ENCODE results near the gene NAE1.

The NAE1 gene

GRCh38 chr16:66850115-66850815 is 19.5 kb upstream of the NAE1 start:
- no peak for ATAC-seq
- no peak for DNase-seq

- no peak for DNase-seq
These were observed 18.8 kb upstream of the NAE1 start for GRCh38 chr16:66849549-66849948.

GRCh38 chr16:66849021-66849420 is 18.2 kb upstream of the NAE1 start:
- DNase-seq (no peak), ATAC-seq (no peak)

More at GRCh38 chr16:66849549-66849948, 18.8 kb upstream of the NAE1 start:
- ATAC-seq: no peak

- no peak for DNase-seq
- no peak for ATAC-seq
These were observed 17.4 kb upstream of the NAE1 start for GRCh38 chr16:66848172-66848571.

GRCh38 chr16:66847533-66848067 is 16.8 kb upstream of the NAE1 start:
- ATAC-seq: no peak

DNA sequence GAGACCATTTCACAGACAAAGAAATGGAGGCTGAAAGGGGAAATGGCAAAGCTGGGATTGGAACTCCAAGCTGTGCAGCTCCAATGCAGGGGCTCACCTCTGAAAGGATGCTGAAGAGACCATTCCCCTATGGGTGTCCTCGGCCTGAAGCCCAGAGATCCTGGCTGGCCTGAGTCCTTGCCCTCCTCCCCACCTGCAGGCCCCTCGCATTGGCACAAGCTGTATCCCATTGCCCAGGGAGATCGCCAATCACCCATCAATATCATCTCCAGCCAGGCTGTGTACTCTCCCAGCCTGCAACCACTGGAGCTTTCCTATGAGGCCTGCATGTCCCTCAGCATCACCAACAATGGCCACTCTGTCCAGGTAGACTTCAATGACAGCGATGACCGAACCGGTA is 16.1 kb upstream of the NAE1 start:
- ATAC-seq (no peak), DNase-seq (no peak)

More at GRCh38 chr16:66847533-66848067, 16.8 kb upstream of the NAE1 start:
- no peak for DNase-seq

- DNase-seq (no peak), ATAC-seq (no peak)
These were observed 15.5 kb upstream of the NAE1 start for GRCh38 chr16:66846266-66846665.

- no peak for ATAC-seq
- no peak for DNase-seq
These were observed 15.0 kb upstream of the NAE1 start for GRCh38 chr16:66845791-66846221.

- no peak for DNase-seq
- ATAC-seq: no peak
These were observed 14.3 kb upstream of the NAE1 start for GRCh38 chr16:66845080-66845410.

GRCh38 chr16:66844342-66845079 is 13.7 kb upstream of the NAE1 start, which contains the start of gene CA7:
Gene CA7 (plus strand): TSS chr16:66844414. CDS start chr16:66844488, 74 bp downstream.
- no peak for ATAC-seq
- DNase-seq: no peak

- no peak for ATAC-seq
- DNase-seq: no peak
These were observed 13.2 kb upstream of the NAE1 start for GRCh38 chr16:66844009-66844341.

- ATAC-seq (no peak), DNase-seq (no peak)
These were observed 12.4 kb upstream of the NAE1 start for GRCh38 chr16:66843191-66843590.

DNA sequence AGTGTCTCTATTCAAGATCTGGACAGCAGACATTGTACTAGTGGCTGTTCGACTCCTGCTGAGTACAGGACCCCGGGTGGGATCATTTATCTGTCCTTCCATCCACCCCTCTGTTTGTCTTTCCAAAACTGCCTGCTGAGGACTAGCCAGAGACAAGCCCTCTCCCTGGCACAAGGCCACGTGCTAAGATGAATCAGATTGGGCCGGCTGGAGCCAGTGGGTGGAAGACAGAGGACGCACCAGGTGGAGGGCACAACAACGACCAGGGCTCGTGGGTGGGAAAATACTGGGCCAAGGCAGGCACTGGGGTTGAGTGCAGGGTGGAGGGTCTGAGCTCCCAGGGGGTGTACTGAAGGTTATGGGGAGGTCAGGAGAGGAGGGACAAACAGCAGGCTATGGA is 12.0 kb upstream of the NAE1 start:
- no peak for ATAC-seq
- DNase-seq: no peak

DNA sequence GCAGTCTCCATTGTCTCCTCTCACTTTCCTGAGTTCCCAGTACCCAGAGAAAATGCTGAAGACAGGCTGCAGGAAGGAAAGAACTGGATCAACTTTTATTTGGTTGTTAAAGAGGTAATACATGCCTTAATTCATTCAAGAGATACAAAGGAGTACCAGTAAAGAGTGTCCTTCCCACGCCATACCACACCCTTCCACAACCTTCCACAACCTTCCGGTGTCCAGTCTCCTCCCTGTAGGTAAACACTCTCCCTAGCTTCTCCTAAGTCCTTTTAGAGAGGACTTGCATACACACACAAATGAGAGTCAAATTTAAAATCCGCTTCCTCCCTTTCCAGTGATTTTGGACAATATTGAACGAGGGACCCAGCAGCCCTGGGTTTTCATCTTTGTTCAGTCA is 10.6 kb upstream of the NAE1 start:
- DNase-seq (no peak), ATAC-seq (no peak)

- DNase-seq (no peak), ATAC-seq (no peak)
These were observed 10.1 kb upstream of the NAE1 start for GRCh38 chr16:66840883-66841282.

- DNase-seq (no peak), ATAC-seq (no peak)
These were observed 4.0 kb upstream of the NAE1 start for GRCh38 chr16:66834746-66835145.

DNA sequence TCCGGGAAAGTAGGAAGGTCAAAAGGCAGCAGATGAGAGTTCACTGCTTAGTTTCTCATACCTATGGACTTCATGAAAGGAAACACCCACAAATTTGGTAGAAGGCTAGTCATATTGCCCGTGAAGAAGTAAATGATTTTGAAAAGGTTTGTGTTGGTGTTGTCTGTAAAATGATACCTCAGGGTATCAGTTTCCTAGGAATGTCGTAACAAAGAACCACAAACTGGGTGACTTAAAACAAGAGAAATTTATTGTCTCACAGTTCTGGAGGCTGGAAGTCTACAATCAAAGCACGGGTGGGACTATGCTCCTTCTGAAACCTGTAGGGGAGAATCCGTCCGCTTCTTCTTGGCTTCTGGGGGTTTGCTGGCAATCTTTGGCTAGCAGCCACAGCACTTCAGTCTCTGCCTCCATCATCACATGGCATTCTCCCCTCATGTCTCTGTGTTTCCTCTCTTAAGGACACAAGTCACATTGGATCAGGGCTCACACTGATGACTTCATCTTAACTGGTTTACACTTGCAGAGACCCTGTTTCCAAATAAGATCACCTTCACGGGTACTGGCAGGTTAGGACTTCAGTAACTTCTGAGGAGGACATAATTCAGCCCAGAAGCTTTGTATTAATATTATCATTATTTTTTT is 2.0 kb upstream of the NAE1 start:
- no peak for DNase-seq
- ATAC-seq: no peak

DNA sequence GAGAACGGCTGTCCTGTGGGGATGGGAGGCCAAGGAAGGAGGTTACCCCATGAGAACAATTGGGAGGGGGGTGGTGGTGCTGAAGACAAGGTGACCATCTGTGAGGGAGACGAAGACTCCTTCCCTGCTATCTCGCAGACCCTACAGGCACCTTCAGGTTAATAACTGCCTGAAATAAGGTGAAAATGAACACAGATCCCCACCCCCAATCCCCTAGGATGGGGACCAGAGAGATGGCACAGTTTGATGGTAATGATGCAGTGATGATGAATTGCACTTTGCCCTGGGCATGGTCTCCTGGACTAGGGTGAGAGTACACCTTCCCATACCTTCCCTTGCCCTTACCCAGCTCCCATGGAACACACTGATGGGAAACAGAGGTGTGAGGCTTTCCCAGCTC is 1.4 kb upstream of the NAE1 start:
- no peak for ATAC-seq
- no peak for DNase-seq

- ATAC-seq (no peak), DNase-seq (no peak)
These were observed 6.8 kb downstream of the NAE1 start for GRCh38 chr16:66824006-66824405.

DNA sequence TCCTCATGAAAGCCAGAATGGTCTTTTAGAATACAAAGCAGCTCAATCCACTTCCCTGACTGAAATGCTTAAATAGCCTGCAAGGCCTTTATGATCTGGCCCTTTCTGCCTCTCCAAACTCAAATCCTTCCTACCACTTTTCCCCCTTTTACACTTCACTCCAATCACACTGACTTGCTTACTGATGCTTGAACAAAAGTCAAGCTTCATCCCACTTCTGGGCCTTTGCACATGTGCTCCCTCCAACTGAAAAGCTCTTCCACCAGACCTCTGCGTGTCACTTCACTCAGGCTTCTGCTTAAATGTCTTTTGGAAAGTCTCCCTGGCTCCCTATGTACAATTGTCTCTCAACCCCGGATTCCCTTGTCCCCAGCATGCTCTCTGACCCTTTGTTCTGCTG is 16.0 kb downstream of the NAE1 start:
- ATAC-seq (no peak), DNase-seq (no peak)

DNA sequence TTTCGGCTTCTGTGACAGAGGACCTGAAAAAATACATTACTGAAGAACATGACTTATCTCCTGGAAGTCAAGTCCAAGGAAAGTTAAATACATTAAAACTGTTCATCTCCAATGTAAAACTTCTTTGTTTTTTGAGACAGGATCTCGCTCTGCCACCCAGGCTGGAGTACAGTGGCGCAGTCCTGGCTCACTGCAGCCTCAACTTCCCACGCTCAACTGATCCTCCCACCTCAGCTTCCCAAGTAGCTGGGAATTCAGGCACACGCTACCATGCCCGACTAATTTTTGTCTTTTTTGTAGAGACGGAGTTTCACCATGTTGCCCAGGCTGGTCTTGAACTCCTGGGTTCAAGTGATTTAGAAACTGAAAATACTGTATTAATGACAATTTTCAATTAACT is 19.7 kb downstream of the NAE1 start:
- DNase-seq (no peak), ATAC-seq (no peak)

- ATAC-seq (no peak), DNase-seq (no peak)
These were observed 20.4 kb downstream of the NAE1 start for GRCh38 chr16:66810391-66810790.

DNA sequence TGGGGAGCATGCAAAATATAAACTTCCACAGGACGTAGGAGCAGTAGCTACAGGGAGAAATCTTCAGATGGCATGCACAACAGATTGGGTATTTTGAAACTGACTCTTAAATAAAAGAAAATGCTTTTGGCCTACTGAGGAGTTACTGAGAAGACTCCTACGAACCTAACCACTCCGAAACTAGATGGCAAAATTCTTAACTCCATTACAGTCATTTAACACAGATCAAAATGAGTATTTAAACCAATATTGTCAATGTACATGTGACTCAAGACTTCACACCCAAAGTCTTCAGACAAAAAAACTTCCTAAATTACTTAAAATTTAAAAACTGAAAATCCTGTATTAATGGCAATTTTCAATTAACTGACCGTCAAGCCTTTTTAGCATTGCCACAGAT is 21.0 kb downstream of the NAE1 start:
- no peak for DNase-seq
- ATAC-seq: no peak
